Measurements from ENCODE around the gene SLAMF1.

- TF ChIP-seq CTCF (IDR thresholded peaks at IDR 0.05): no peak
- no peak for TF ChIP-seq POLR2A (IDR thresholded peaks at IDR 0.05)
Measured at GRCh38 chr1:160628799-160629263, 18.0 kb downstream of the SLAMF1 start.

Measured in thyroid gland (tissue), 4 donors.